GM23338 (cell line): ENCODE data around the gene RALGPS1. TPM values are rescaled to one million over a fixed set of nuclear protein-coding genes. Genes with fewer than 3 reads are reported as not detected.

Source experiments
- ATAC-seq: fragments of 200-7000 bp; cut with Tn5 transposase; 3 replicates; pipeline ENCODE4 v1.9.1; 2020
- DNase-seq: peaks from one replicate; pipeline ENCODE4 v3.0.0-alpha.2; 2015; ENCODE audit warnings: low spot score
- H2AFZ ChIP-seq: fragments of 200-600 bp; sonication (generic); 2 replicates; pipeline ENCODE4 v1.8.0; 2016; ENCODE audit warnings: antibody characterized with exemption, mild to moderate bottlenecking, moderate library complexity
- H3F3A ChIP-seq: fragments of 200-600 bp; sonication (generic); replicated peaks from 2 replicates; pipeline ENCODE4 v1.8.0; 2017; ENCODE audit warnings: antibody characterized with exemption, mixed run types, low read depth
- H3K27ac ChIP-seq: fragments of 200-600 bp; sonication (generic); 2 replicates; pipeline ENCODE4 v1.6.1; 2016; ENCODE audit warnings: low read depth
- H3K27me3 ChIP-seq: fragments of 200-600 bp; sonication (generic); 2 replicates; pipeline ENCODE4 v1.8.0; 2016; ENCODE audit warnings: mild to moderate bottlenecking, mixed run types, moderate library complexity; ENCODE audit not compliant: insufficient read depth
- H3K36me3 ChIP-seq: fragments of 200-600 bp; sonication (generic); 2 replicates; pipeline ENCODE4 v1.8.0; 2016; ENCODE audit warnings: mild to moderate bottlenecking; ENCODE audit not compliant: insufficient read depth
- H3K4me1 ChIP-seq: fragments of 200-600 bp; sonication (generic); 2 replicates; pipeline ENCODE4 v1.8.0; 2016; ENCODE audit warnings: mild to moderate bottlenecking, moderate library complexity; ENCODE audit not compliant: insufficient read depth
- H3K4me2 ChIP-seq: fragments of 200-600 bp; sonication (generic); 2 replicates; pipeline ENCODE4 v1.7.1; 2017; ENCODE audit warnings: mixed run types
- H3K4me3 ChIP-seq: fragments of 200-600 bp; sonication (generic); 2 replicates; pipeline ENCODE4 v1.6.1; 2016; ENCODE audit warnings: mixed run types
- H3K79me2 ChIP-seq: fragments of 200-600 bp; sonication (generic); replicated peaks from 2 replicates; pipeline ENCODE4 v1.8.0; 2017; ENCODE audit warnings: mild to moderate bottlenecking; ENCODE audit not compliant: insufficient read depth
- H3K9me2 ChIP-seq: fragments of 200-600 bp; sonication (generic); 2 replicates; pipeline ENCODE4 v1.8.0; 2017; ENCODE audit not compliant: insufficient read depth
- H4K20me1 ChIP-seq: fragments of 200-600 bp; sonication (generic); replicated peaks from 2 replicates; pipeline ENCODE4 v1.8.0; 2017; ENCODE audit warnings: mild to moderate bottlenecking; ENCODE audit not compliant: insufficient read depth
- H3K27ac Mint-ChIP-seq: 2 replicates; pipeline ENCODE4 v1.8.0; 2020; ENCODE audit warnings: inconsistent platforms, mild to moderate bottlenecking, moderate library complexity, mixed read lengths
- H3K27me3 Mint-ChIP-seq: 3 replicates; pipeline ENCODE4 v1.8.0; 2022; ENCODE audit warnings: low read depth, mild to moderate bottlenecking, moderate library complexity, mixed read lengths, inconsistent platforms; ENCODE audit not compliant: insufficient read depth, poor library complexity
- H3K36me3 Mint-ChIP-seq: 3 replicates; pipeline ENCODE4 v1.8.0; 2021; ENCODE audit warnings: low read depth, mild to moderate bottlenecking, inconsistent platforms, moderate library complexity, mixed read lengths
- H3K4me1 Mint-ChIP-seq: 3 replicates; pipeline ENCODE4 v1.8.0; 2020; ENCODE audit warnings: mild to moderate bottlenecking, inconsistent platforms, mixed read lengths
- H3K4me3 Mint-ChIP-seq: 3 replicates; pipeline ENCODE4 v1.8.0; 2021; ENCODE audit warnings: moderate library complexity, mild to moderate bottlenecking, inconsistent platforms, mixed read lengths
- H3K9me3 Mint-ChIP-seq: 3 replicates; pipeline ENCODE4 v1.8.0; 2020; ENCODE audit warnings: moderate library complexity, mild to moderate bottlenecking, inconsistent platforms, mixed read lengths
- CREB1 ChIP-seq: fragments of 250-450 bp; sonication (Bioruptor Pico); IDR thresholded peaks from 2 replicates; pipeline ENCODE4 v1.5.0; 2020; ENCODE audit warnings: low read depth, mild to moderate bottlenecking, moderate library complexity
- CTCF ChIP-seq, 2 experiments: fragments of 200-600 bp in 1 of 2; sonication (generic) in 1 of 2; conservative IDR thresholded peaks; 2 replicates each; pipeline versions ENCODE4 v1.5.1 to v1.6.1; 2016 to 2017; ENCODE audit warnings: antibody characterized with exemption in 2 of 2, low read depth in 2 of 2, mild to moderate bottlenecking in 2 of 2, moderate library complexity in 1 of 2
- EZH2phosphoT487 ChIP-seq: fragments of 200-600 bp; sonication (generic); IDR thresholded peaks from one replicate; pipeline ENCODE4 v1.8.1; 2018; ENCODE audit warnings: antibody characterized with exemption; ENCODE audit not compliant: unreplicated experiment
- JUNB ChIP-seq: IDR thresholded peaks from one replicate; pipeline ENCODE4 v1.6.1; 2016; ENCODE audit warnings: antibody characterized with exemption; ENCODE audit not compliant: unreplicated experiment
- NANOG ChIP-seq: IDR thresholded peaks from 2 replicates; pipeline ENCODE4 v1.6.1; 2016; ENCODE audit warnings: antibody characterized with exemption, borderline replicate concordance
- POLR2AphosphoS5 ChIP-seq: IDR thresholded peaks from 2 replicates; pipeline ENCODE4 v1.6.1; 2016; ENCODE audit warnings: antibody characterized with exemption, low read depth
- STAT1 ChIP-seq: IDR thresholded peaks from one replicate; pipeline ENCODE4 v1.6.1; 2016; ENCODE audit warnings: antibody characterized with exemption; ENCODE audit not compliant: unreplicated experiment
- ZNF331 ChIP-seq: fragments of 250-450 bp; sonication (Bioruptor Pico); IDR thresholded peaks from 2 replicates; pipeline ENCODE4 v1.5.0; 2020; ENCODE audit warnings: low read depth, mild to moderate bottlenecking, moderate library complexity
- polyA plus RNA-seq: library from polyadenylated mRNA; unstranded; fragments of >200 nt; fragmentation: Nextera tagmentation; extraction: Ambion mirVana; gene quantifications from 2 replicates; pipeline ENCODE4 v1.2.1, GENCODE V29; 2016
- total RNA-seq: library from RNA; depleted of rRNA; stranded (reverse); fragments of >200 nt; shearing (Covaris generic); gene quantifications from 2 replicates; pipeline ENCODE4 v1.2.3, GENCODE V29; 2014

RALGPS1 gene
- total and polyA plus RNA-seq, 2 experiments from 2014 or later: 18.2 to 57.1 TPM

GRCh38 chr9:127224178-127224882 lies 309.7 kb downstream of the RALGPS1 start:
- peaks cover 9% of the 10 kb centered on the region; the same call in 1 of the 2 replicates for H4K20me1 ChIP-seq
- H3K4me2 ChIP-seq: peak overlapping the region; percentile 94

GRCh38 chr9:127224883-127225739 lies 310.5 kb downstream of the RALGPS1 start:
- TF ChIP-seq JUNB: no peak
- peak; percentile 59 for TF ChIP-seq STAT1
- TF ChIP-seq EZH2phosphoT487: no peak
- Histone ChIP-seq H4K20me1 (peaks cover 13% of the 10 kb centered on the region; the same call in 1 of the 2 replicates), H3K27ac (no peak overlapping the region), H3K4me2 (peak overlapping the region; percentile 94), H3K36me3 (no peaks in the 10 kb centered on the region), H3K27me3 (peaks cover 25% of the 10 kb centered on the region), H3K4me3 (peak overlapping the region; percentile 79), H3K4me1 (peaks cover 8% of the 10 kb centered on the region; the same call in 1 of the 2 replicates), H2AFZ (peak overlapping the region; percentile 86; the same call in 1 of the 2 replicates), H3K79me2 (no peaks in the 10 kb centered on the region), H3F3A (peaks cover 11% of the 10 kb centered on the region), H3K9me2 (no peaks in the 10 kb centered on the region)
- DNase-seq (peak; percentile 98), ATAC-seq (peak; percentile 34)
- H3K9me3 Mint-ChIP-seq: peaks cover 3% of the 10 kb centered on the region; the same call in 1 of the 3 replicates
- no peaks in the 10 kb centered on the region for H3K36me3 Mint-ChIP-seq
- H3K27me3 Mint-ChIP-seq: peaks cover 17% of the 10 kb centered on the region
- peak overlapping the region; percentile 83; the same call in 2 of the 3 replicates for H3K4me3 Mint-ChIP-seq
- H3K4me1 Mint-ChIP-seq: peaks cover 19% of the 10 kb centered on the region
- no peak overlapping the region; the same call in 1 of the 2 replicates for H3K27ac Mint-ChIP-seq

More at GRCh38 chr9:127224178-127224882, 309.7 kb downstream of the RALGPS1 start:
- Histone ChIP-seq H2AFZ (peak overlapping the region; percentile 97), H3K27me3 (peaks cover 25% of the 10 kb centered on the region), H3K9me2 (no peaks in the 10 kb centered on the region), H3K36me3 (no peaks in the 10 kb centered on the region), H3K4me3 (peak overlapping the region; percentile 79), H3K4me1 (peaks cover 8% of the 10 kb centered on the region; the same call in 1 of the 2 replicates), H3K27ac (peak overlapping the region; percentile 57; the same call in 1 of the 2 replicates), H3F3A (peaks cover 11% of the 10 kb centered on the region), H3K79me2 (no peaks in the 10 kb centered on the region)
- H3K9me3 Mint-ChIP-seq: peaks cover 3% of the 10 kb centered on the region; the same call in 1 of the 3 replicates
- peaks cover 19% of the 10 kb centered on the region for H3K4me1 Mint-ChIP-seq
- no peaks in the 10 kb centered on the region for H3K36me3 Mint-ChIP-seq
- DNase-seq (peak; percentile 98), ATAC-seq (peak; percentile 81)
- H3K27ac Mint-ChIP-seq: peak overlapping the region; percentile 97
- H3K27me3 Mint-ChIP-seq: peaks cover 18% of the 10 kb centered on the region
- H3K4me3 Mint-ChIP-seq: peak overlapping the region; percentile 83
- TF ChIP-seq ZNF331 (CRISPR knock-in tag) (no peak), STAT1 (no peak), NANOG (no peak), CREB1 (CRISPR knock-in tag) (no peak), POLR2AphosphoS5 (peak; percentile 66), CTCF (conservative IDR thresholded peaks at IDR 0.05; ENCODE audit: low read depth in 2 of 2) (no peak), EZH2phosphoT487 (no peak)
